Measurements from ENCODE around the gene PES1. TPM values are rescaled to one million over a fixed set of nuclear protein-coding genes. Genes with fewer than 3 reads are reported as not detected.
A peak's percentile ranks its signal among the peaks of the same experiment; 100 is the strongest.

PES1 gene
- total RNA-seq, 4 donors from 2014 or later = 45.3 to 67.0 (median 58.4) TPM

GRCh38 chr22:30586414-30586813 is 5.3 kb downstream of the PES1 start:
- TF ChIP-seq POLR2A (IDR thresholded peaks at IDR 0.05) (no peak), CTCF (IDR thresholded peaks at IDR 0.05) (no peak)
- no peak for DNase-seq
- Histone ChIP-seq H3K36me3 (peaks cover 49 to 82% (median 68%) of the 10 kb centered on the region in 3 donors), H3K9me3 (no peaks in the 10 kb centered on the region), H3K4me3 (no peak overlapping the region), H3K27me3 (no peaks in the 10 kb centered on the region), H3K4me1 (peaks cover 0 to 22% (median 14%) of the 10 kb centered on the region in 3 donors), H3K27ac (no peak overlapping the region)
- WGBS, 2 donors = 84 to 93% methylated on average over 6 to 8 of the region's 8 CpGs
- intact Hi-C loops (cut with DNase I) = no loop called here

GRCh38 chr22:30584441-30584840 is 7.3 kb downstream of the PES1 start:
- Histone ChIP-seq H3K4me1 (peaks cover 0 to 2% (median 0%) of the 10 kb centered on the region in 3 donors), H3K27me3 (no peaks in the 10 kb centered on the region), H3K4me3 (no peak overlapping the region), H3K9me3 (no peaks in the 10 kb centered on the region), H3K36me3 (peaks cover 69 to 100% (median 88%) of the 10 kb centered on the region in 3 donors), H3K27ac (no peak overlapping the region)
- no peak for DNase-seq
- no peak for TF ChIP-seq CTCF (IDR thresholded peaks at IDR 0.05)
- TF ChIP-seq POLR2A (IDR thresholded peaks at IDR 0.05) = no peak
- WGBS, 2 donors = 90 to 92% methylated on average over 14 of the region's 15 CpGs
- intact Hi-C loops (cut with DNase I) = no loop called here

GRCh38 chr22:30582788-30583545 is 8.7 kb downstream of the PES1 start:
- WGBS, 2 donors = 75 to 82% methylated on average over 5 to 7 of the region's 13 CpGs
- Histone ChIP-seq H3K36me3 (peaks cover 68 to 100% (median 95%) of the 10 kb centered on the region in 3 donors), H3K9me3 (no peaks in the 10 kb centered on the region), H3K4me1 (no peaks in the 10 kb centered on the region), H3K27me3 (no peaks in the 10 kb centered on the region), H3K27ac (peak overlapping the region in 1 of 4 donors; percentile 9), H3K4me3 (no peak overlapping the region)
- no peak for DNase-seq
- TF ChIP-seq POLR2A (IDR thresholded peaks at IDR 0.05) (no peak), CTCF (IDR thresholded peaks at IDR 0.05) (no peak)
- intact Hi-C loops (cut with DNase I) = no loop called here

GRCh38 chr22:30582051-30582450 is 9.7 kb downstream of the PES1 start:
- no peak overlapping the region for H3K4me3 ChIP-seq

More at GRCh38 chr22:30582051-30582450, 9.7 kb downstream of the PES1 start:
- Histone ChIP-seq H3K36me3 (peaks cover 65 to 100% (median 94%) of the 10 kb centered on the region in 3 donors), H3K27ac (no peak overlapping the region), H3K27me3 (no peaks in the 10 kb centered on the region), H3K9me3 (no peaks in the 10 kb centered on the region), H3K4me1 (no peaks in the 10 kb centered on the region)
- TF ChIP-seq CTCF (IDR thresholded peaks at IDR 0.05) (no peak), POLR2A (IDR thresholded peaks at IDR 0.05) (no peak)
- 83% methylated on average over 1 of the region's 6 CpGs; no CpG with 5 or more reads in 1 of the 2 donors for WGBS, 2 donors
- intact Hi-C loops (cut with DNase I) = no loop called here
- no peak for DNase-seq

Data from esophagus squamous epithelium (tissue), 5 donors.